Endothelial cell of umbilical vein (primary cell): Measurements from ENCODE around the gene FAM81A.

Experiments used
- EZH2 ChIP-seq: IDR thresholded peaks from 2 replicates; pipeline ENCODE4 v1.6.1; 2012; ENCODE audit warnings: borderline replicate concordance, low read depth, mild to moderate bottlenecking, moderate library complexity, low read length, inconsistent platforms; ENCODE audit not compliant: severe bottlenecking
- GATA2 ChIP-seq: IDR thresholded peaks from 2 replicates; pipeline ENCODE4 v1.7.0; 2011; ENCODE audit warnings: low read depth, mild to moderate bottlenecking, moderate library complexity, mixed read lengths, low read length; ENCODE audit not compliant: insufficient read length, insufficient read depth
- JUN ChIP-seq: IDR thresholded peaks from 2 replicates; pipeline ENCODE4 v1.6.1; 2011; ENCODE audit warnings: borderline replicate concordance, low read depth; ENCODE audit not compliant: insufficient read length, insufficient read depth
- MYC ChIP-seq: IDR thresholded peaks from one replicate; pipeline ENCODE4 v1.6.1; 2011; ENCODE audit warnings: mild to moderate bottlenecking, low read depth, low read length
- POLR2A ChIP-seq: IDR thresholded peaks from 2 replicates; pipeline ENCODE4 v1.6.1; 2012; ENCODE audit warnings: low read depth, mild to moderate bottlenecking, control low read depth, low read length
- POLR2AphosphoS5 ChIP-seq: IDR thresholded peaks from 2 replicates; pipeline ENCODE4 v1.6.1; 2012; ENCODE audit warnings: low read depth, mild to moderate bottlenecking, control low read depth, low read length, moderate library complexity; ENCODE audit not compliant: insufficient read depth
- TF ChIP-seq, protein P1 (sequence below), 2 donors: IDR thresholded peaks; 1 replicate in 1 of 2; 2 replicates in 1 of 2; pipeline ENCODE4 v1.5.1; 2011; ENCODE audit warnings: low read length in 2 of 2, mild to moderate bottlenecking in 2 of 2, moderate library complexity in 2 of 2, control low read depth in 1 of 2, inconsistent platforms in 1 of 2, low read depth in 1 of 2; ENCODE audit not compliant: insufficient read depth in 1 of 2; ENCODE audit errors: extremely low read depth in 1 of 2
- TF ChIP-seq, protein P2 (sequence below): IDR thresholded peaks from 2 replicates; pipeline ENCODE4 v1.6.1; 2011; ENCODE audit not compliant: insufficient read depth, insufficient read length

DNA sequence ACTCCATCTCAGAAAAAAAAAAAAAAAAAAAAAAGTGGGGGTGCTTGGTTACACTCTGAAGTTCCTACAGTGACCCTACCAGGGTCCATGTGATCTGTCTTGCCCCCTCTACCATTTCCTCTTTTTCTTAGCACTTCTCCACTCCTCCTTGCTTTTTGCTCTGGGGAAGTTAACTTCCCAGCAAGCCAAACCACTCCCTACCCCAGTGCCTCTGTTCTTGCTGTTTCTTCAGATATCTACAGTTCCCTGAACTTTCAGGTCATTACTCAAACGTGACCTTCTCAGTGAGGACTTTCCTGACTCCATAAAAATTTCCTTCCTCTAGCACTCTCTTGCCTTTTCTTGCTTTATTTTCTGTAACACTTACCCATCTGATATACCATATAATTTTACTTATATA lies 112.5 kb downstream of the FAM81A start:
- TF ChIP-seq, protein P1, sequence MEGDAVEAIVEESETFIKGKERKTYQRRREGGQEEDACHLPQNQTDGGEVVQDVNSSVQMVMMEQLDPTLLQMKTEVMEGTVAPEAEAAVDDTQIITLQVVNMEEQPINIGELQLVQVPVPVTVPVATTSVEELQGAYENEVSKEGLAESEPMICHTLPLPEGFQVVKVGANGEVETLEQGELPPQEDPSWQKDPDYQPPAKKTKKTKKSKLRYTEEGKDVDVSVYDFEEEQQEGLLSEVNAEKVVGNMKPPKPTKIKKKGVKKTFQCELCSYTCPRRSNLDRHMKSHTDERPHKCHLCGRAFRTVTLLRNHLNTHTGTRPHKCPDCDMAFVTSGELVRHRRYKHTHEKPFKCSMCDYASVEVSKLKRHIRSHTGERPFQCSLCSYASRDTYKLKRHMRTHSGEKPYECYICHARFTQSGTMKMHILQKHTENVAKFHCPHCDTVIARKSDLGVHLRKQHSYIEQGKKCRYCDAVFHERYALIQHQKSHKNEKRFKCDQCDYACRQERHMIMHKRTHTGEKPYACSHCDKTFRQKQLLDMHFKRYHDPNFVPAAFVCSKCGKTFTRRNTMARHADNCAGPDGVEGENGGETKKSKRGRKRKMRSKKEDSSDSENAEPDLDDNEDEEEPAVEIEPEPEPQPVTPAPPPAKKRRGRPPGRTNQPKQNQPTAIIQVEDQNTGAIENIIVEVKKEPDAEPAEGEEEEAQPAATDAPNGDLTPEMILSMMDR (IDR thresholded peaks at IDR 0.05; ENCODE audit: extremely low read depth in 1 of 2, insufficient read depth in 1 of 2, low read depth in 1 of 2, low read length in 2 of 2), result no peak
- TF ChIP-seq POLR2A (no peak), JUN (no peak), POLR2AphosphoS5 (no peak), GATA2 (no peak), EZH2 (no peak), MYC (no peak)
- TF ChIP-seq, protein P2, sequence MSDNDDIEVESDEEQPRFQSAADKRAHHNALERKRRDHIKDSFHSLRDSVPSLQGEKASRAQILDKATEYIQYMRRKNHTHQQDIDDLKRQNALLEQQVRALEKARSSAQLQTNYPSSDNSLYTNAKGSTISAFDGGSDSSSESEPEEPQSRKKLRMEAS, result no peak
